ENCODE results near the gene RSPO4. TPM values are rescaled to one million over a fixed set of nuclear protein-coding genes. Genes with fewer than 3 reads are reported as not detected.

RSPO4 gene
- total and polyA plus RNA-seq, 2 donors from 2014 or later: 0.13 to 0.45 TPM

DNA sequence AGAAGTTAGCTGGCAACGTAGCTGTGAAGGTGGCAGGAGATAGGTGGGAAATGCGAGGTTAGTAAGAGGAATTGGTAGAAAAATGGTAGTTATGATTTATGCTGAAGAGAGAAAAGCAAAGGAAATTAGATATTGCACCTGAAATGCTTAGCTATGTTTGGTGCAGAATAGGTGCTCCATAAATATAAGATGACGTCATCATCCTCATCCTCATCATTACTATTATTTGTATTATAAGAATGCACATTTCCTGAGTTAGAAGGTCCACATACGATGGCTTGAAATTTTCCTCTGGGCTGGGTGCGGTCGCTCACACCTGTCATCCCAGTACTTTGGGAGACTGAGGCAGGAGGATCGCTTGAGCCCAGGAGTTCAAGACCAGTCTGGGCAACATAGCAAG lies 46.5 kb downstream of the RSPO4 start:
- FAIRE-seq (no peak), DNase-seq (no peak)
- H3K9me3 ChIP-seq (ENCODE audit: control insufficient read depth in 2 of 3, insufficient read depth in 1 of 3, low read length in 3 of 3): no peaks in the 10 kb centered on the region
- intact Hi-C loops (cut with DNase I): loop anchor here (5.0 kb wide), 1 partner anchor 138 kb away; no protein-coding TSS in a partner anchor
- H3K27me3 ChIP-seq (ENCODE audit: control insufficient read depth, insufficient read depth, low read length): peaks cover 3% of the 10 kb centered on the region
- TF ChIP-seq, protein P1, sequence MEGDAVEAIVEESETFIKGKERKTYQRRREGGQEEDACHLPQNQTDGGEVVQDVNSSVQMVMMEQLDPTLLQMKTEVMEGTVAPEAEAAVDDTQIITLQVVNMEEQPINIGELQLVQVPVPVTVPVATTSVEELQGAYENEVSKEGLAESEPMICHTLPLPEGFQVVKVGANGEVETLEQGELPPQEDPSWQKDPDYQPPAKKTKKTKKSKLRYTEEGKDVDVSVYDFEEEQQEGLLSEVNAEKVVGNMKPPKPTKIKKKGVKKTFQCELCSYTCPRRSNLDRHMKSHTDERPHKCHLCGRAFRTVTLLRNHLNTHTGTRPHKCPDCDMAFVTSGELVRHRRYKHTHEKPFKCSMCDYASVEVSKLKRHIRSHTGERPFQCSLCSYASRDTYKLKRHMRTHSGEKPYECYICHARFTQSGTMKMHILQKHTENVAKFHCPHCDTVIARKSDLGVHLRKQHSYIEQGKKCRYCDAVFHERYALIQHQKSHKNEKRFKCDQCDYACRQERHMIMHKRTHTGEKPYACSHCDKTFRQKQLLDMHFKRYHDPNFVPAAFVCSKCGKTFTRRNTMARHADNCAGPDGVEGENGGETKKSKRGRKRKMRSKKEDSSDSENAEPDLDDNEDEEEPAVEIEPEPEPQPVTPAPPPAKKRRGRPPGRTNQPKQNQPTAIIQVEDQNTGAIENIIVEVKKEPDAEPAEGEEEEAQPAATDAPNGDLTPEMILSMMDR (IDR thresholded peaks at IDR 0.05; ENCODE audit: borderline replicate concordance, extremely low read depth, insufficient read depth): no peak
- H3K4me3 ChIP-seq (ENCODE audit: low read length in 3 of 3): no peak overlapping the region
- no peaks in the 10 kb centered on the region for H3K36me3 ChIP-seq (ENCODE audit: control insufficient read depth in 2 of 3, insufficient read depth in 3 of 3, low read length in 3 of 3)
- peaks cover 0 to 3% (median 2%) of the 10 kb centered on the region in 3 donors for H3K4me1 ChIP-seq (ENCODE audit: control insufficient read depth in 2 of 3, insufficient read depth in 2 of 3, low read depth in 1 of 3, low read length in 3 of 3)
- no peak overlapping the region for H3K9ac ChIP-seq (ENCODE audit: low read length in 3 of 3)
- H3K27ac ChIP-seq (ENCODE audit: low read depth in 2 of 2, low read length in 2 of 2): no peak overlapping the region

DNA sequence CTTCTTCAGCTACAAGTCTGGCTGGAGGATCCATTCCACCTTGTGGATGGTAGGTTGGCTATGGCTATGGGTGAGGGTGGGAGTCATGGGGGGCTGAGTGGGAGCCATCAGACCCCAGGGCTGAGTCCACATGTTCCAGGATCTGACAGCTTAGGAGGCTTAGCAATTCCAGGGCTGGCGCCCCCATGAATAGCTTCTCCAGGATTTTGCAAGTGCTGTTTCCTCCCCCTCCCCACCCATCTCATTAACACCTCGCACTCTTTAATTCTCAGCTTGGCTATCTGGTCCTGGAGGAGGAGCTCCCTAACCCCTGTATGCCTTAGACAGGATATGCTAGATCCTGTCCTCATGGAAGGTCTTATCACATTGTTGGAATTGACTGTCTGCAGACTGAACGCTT lies 47.0 kb downstream of the RSPO4 start:
- H3K4me3 ChIP-seq (ENCODE audit: low read length in 3 of 3): no peak overlapping the region
- H3K4me1 ChIP-seq (ENCODE audit: control insufficient read depth in 2 of 3, insufficient read depth in 2 of 3, low read depth in 1 of 3, low read length in 3 of 3): peaks cover 0 to 3% (median 2%) of the 10 kb centered on the region in 3 donors
- H3K36me3 ChIP-seq (ENCODE audit: control insufficient read depth in 2 of 3, insufficient read depth in 3 of 3, low read length in 3 of 3): no peaks in the 10 kb centered on the region
- no peaks in the 10 kb centered on the region for H3K9me3 ChIP-seq (ENCODE audit: control insufficient read depth in 2 of 3, insufficient read depth in 1 of 3, low read length in 3 of 3)
- H3K27ac ChIP-seq (ENCODE audit: low read depth in 2 of 2, low read length in 2 of 2): no peak overlapping the region
- no peak for FAIRE-seq
- TF ChIP-seq, protein P1 (IDR thresholded peaks at IDR 0.05; ENCODE audit: borderline replicate concordance, extremely low read depth, insufficient read depth): no peak
- no peak for DNase-seq
- H3K9ac ChIP-seq (ENCODE audit: low read length in 3 of 3): no peak overlapping the region
- H3K27me3 ChIP-seq (ENCODE audit: control insufficient read depth, insufficient read depth, low read length): peaks cover 3% of the 10 kb centered on the region
- intact Hi-C loops (cut with DNase I): loop anchor here (5.0 kb wide), 1 partner anchor 138 kb away; no protein-coding TSS in a partner anchor

DNA sequence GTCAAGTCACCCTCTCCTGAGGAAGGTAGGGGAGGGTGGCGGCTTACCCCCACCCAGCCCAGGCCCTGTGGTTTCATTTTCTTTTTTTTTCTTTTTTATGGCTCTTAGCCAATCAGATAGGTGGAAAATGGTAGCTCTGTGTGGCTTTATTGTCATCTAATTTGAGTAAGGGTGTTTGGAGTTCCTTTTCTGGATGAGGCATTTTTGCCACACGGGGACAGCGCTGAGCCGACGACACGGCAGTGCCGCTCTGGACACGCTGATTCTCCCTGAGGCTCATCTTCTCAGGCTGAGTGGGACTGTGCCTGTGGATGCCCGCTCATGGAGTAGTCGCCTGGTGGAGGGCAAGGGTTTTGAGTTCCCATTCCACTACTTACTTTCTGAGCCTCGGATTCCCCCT lies 48.4 kb downstream of the RSPO4 start:
- DNase-seq (peak in 1 of 5 donors; percentile 19), FAIRE-seq (no peak)
- Histone ChIP-seq H3K27ac (ENCODE audit: low read depth in 2 of 2, low read length in 2 of 2) (no peak overlapping the region), H3K4me3 (ENCODE audit: low read length in 3 of 3) (no peak overlapping the region), H3K27me3 (ENCODE audit: control insufficient read depth, insufficient read depth, low read length) (peaks cover 3% of the 10 kb centered on the region), H3K9me3 (ENCODE audit: control insufficient read depth in 2 of 3, insufficient read depth in 1 of 3, low read length in 3 of 3) (no peaks in the 10 kb centered on the region), H3K9ac (ENCODE audit: low read length in 3 of 3) (no peak overlapping the region), H3K4me1 (ENCODE audit: control insufficient read depth in 2 of 3, insufficient read depth in 2 of 3, low read depth in 1 of 3, low read length in 3 of 3) (peaks cover 0 to 3% (median 2%) of the 10 kb centered on the region in 3 donors), H3K36me3 (ENCODE audit: control insufficient read depth in 2 of 3, insufficient read depth in 3 of 3, low read length in 3 of 3) (no peaks in the 10 kb centered on the region)
- intact Hi-C loops (cut with DNase I): no loop called here
- TF ChIP-seq, protein P1 (IDR thresholded peaks at IDR 0.05; ENCODE audit: borderline replicate concordance, extremely low read depth, insufficient read depth): no peak

All from kidney (tissue), 14 donors.